ENCODE data around the gene MRPS5.

Gene MRPS5

DNA sequence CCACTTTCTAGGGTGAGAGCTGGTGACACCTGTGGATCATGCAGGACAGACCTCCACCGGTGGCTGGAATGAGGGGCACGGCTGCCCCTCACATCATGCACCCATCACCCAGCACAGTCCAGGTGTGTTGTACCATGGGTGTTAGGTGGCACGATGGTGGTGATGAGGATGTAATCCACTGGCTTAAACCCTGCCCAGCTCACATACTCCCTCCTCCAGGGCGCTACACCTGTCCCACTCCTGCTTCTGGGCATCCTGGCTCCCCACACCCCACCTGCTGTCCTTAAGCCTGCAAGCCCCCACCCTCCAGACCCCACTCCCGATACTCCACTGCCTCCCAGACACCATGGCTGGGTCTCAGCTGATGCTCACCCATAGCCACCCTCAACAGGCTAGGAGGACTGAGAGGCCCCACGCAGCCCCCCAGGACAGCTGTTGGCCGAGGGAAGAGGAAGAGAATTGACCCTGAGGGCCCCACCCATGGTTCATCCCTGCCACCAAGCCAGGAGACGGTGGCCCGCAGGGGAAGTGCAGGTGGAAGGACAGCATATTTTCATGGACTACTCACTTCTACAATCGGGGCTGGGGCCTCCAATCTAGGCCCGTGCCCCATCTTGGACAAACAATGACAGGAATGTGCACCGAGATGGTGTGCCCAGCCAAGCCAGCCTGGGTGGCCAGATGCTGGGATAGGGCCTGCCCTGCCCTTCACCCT lies 61.8 kb downstream of the MRPS5 start:
- DNase-seq (ENCODE audit: low spot score): no peak

- no peak for DNase-seq (ENCODE audit: low spot score)
Measured at GRCh38 chr2:95058989-95059641, 62.5 kb downstream of the MRPS5 start.

- DNase-seq (ENCODE audit: low spot score): no peak
Measured at GRCh38 chr2:95058466-95058988, 63.1 kb downstream of the MRPS5 start.

DNA sequence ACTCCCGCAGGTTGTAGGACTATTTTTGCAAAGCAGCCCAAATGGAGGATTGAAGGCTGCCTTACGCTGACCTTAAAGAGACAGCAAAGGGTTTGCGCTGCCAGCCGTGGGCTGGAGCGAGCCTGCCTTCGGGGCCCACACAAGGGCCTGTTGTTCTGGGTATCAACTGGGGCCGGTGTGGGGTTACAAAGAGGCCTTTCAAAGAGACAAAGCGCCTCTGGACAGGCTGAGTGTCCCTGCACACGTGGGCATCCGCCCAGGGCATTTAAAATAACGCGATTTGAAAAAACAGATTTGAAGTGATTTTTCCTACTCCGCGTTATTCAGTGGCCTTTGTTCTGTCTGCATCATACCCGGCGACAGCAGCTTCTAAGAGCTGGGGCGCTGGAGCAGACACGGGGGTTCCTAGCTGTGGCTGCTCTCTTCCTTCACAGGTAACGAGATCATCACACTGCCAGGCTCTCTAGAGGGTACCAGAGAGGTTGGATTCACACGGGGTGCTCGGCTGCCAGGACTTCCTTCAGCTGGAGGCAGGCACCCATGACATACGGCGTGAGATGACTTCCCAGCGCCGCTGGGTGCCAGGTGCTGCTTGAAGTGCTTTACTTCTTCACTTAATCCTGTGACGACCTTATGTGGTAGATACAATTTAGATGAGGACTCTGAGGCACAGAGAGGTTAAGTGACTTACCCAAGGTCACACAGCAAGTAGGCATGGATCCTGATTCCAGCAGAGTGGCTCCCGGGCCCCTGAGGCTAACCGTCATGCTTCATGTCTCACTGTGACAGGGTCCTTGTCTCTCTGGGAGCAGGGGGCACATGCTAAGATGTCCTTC lies 63.9 kb downstream of the MRPS5 start:
- peak; percentile 95 for DNase-seq (ENCODE audit: low spot score)

DNA sequence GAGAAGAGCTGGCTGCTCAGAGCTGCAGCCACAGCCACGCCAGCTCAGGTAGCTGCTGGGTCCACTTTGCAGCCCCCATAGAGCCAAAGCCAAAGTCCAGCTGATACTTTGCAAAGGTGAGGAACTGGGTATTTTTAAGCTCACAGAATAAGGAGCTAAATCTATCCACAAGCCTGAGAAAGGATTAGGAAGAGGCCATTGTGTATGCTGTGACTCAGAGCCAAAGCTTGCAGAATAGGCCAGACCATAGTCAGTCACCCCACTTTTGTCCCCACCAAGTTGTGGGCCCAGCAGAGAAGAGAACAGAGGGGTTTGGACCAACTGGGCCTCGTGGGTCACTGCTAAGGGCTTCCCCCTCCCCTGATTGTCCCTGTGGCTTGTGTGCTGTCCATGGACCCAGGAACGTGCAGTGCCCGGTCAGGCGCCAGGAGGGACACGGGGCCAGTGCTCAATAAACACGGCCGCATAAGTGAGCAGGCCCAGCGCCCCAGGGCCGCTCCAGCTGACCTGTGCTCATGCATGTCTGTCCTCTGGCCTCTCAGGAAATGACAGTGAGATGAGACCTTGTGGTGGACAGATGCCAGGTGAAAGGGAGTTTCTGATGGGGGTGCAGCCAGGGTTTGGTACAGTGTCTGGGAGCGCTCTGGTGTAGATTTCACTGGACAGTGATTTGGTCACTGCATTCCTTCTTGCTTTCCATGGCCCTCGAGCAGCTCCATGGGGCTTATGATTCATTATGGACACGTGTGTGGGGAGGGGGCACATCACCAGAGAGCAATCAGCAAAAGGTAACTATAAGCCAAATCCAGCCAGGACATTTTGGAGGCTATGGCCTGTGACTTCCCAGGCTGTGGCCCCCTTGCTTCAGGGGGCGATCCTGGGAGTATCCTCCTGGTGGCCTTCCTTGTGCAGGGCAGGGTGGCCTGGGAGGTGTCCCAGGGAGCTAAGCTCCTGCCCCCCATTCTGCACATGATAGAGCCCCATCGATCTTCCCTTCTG lies 64.8 kb downstream of the MRPS5 start:
- DNase-seq (ENCODE audit: low spot score): no peak

DNA sequence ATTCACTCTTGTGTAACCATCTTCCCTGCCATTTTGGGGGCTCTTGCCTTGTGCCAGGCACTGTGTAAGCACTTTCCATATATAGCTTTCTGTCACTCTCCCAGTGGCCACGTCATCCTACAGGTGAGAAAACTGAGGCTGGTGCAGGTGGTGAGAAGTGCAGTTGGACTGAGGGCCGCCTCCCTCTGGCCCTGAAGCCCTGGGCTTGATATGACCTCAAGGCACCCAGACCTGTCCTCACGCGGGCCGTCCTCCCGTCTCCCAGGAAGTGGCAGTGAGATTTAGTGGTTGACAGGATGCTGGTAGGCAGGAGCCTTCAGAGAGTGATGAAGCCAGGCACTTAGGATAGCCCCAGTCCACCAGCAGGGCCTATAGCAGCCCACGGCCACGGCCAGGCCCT lies 65.6 kb downstream of the MRPS5 start:
- no peak for DNase-seq (ENCODE audit: low spot score)

DNA sequence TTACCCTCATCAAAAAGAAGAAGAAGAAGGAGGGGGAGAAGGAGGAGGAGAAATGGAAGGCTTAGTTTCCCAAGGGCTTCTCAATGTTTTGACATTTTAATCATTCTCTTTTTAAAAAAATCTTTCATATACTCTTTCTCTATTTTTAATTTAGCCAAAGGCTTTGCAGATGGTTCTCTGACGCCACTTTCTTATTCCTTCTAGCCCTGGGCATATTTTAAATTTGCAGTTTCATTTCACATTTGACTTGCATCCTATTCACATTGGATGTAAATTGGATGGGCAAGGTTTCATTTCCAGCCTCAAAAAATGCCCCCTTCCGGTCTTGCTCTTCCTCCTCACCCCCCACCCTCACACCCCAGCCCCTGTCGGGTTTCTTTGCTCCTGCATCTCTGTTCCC lies 66.3 kb downstream of the MRPS5 start:
- no peak for DNase-seq (ENCODE audit: low spot score)

DNA sequence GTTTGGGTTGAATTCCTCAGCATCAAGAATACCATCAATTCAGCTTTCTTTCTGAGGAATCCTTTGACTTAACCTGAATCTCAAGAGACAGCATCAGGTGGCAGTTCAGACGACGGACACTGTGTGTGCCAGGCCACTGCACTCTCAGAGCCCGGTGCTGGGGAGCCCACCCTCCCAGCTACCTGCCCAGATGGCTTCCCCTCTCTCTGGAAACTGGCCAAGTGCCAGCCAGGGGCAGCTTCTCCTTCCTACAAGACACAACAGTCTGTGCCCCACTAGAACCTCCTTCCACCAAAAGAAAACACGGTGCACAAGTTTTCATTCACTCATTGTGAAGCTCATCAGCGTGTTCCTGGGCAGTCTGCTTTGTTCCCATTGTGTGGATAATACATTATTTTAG lies 67.6 kb downstream of the MRPS5 start:
- no peak for DNase-seq (ENCODE audit: low spot score)

DNA sequence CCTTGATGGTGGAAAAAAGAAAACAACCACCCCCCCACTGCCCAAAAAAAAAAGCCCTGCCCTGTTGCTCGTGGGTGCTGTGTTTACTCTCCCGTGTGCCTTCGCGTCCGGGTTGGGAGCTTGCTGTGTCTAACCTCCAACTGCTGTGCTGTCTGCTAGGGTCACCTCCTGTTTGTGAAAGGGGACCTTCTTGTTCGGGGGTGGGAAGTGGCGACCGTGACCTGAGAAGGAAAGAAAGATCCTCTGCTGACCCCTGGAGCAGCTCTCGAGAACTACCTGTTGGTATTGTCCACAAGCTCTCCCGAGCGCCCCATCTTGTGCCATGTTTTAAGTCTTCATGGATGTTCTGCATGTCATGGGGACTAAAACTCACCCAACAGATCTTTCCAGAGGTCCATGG lies 68.1 kb downstream of the MRPS5 start:
- DNase-seq (ENCODE audit: low spot score): no peak

DNA sequence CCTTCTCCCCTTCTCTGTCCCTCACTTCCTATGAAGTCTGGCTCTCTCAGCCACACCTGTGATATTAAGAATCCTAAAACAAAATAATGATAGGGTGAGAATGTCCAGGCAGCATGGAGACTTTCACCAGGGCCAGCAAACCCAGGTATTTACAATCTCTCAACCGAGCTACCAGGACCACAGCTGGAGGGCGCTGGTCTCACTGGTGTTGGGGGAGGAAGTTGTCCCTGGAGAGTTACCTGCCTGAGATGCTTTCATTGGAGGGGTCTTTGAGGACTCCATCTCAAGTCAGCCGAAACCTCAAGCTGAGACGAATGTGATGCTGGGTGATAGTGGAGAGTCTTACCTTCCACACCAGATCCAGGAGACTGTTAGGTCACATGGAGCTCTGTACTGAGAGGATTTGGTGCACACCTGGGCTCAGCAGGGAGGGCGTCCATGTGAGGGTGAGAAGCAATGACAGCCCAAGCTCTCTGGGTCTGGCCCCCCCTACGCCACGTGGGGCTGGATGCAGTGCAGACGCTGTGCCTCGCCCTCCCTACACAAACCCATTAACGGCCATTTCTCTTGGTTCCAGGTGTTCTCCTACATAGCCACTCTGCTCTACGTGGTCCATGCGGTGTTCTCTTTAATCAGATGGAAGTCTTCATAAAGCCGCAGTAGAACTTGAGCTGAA lies 68.7 kb downstream of the MRPS5 start:
- DNase-seq (ENCODE audit: low spot score): no peak

GRCh38 chr2:95052307-95052706 lies 69.3 kb downstream of the MRPS5 start:
- no peak for DNase-seq (ENCODE audit: low spot score)

DNA sequence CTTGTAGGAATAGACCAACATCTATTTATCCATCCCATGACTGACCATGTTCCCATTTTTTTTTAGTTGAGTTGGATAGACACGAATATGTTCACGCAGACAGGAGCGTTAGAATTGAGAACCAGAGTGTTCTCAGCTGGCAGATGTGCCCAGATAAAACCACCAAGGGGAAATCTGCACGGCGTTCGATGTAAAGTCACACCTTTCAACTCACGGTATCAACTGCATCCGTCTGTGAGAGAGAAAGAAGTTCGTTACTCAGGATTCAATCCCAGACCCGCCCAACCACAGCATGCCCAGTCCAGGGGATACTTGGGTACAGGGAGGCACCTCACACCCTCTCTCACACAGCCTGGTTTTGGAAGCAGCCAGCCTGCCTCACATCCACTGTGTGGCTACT lies 70.0 kb downstream of the MRPS5 start:
- DNase-seq (ENCODE audit: low spot score): no peak

DNA sequence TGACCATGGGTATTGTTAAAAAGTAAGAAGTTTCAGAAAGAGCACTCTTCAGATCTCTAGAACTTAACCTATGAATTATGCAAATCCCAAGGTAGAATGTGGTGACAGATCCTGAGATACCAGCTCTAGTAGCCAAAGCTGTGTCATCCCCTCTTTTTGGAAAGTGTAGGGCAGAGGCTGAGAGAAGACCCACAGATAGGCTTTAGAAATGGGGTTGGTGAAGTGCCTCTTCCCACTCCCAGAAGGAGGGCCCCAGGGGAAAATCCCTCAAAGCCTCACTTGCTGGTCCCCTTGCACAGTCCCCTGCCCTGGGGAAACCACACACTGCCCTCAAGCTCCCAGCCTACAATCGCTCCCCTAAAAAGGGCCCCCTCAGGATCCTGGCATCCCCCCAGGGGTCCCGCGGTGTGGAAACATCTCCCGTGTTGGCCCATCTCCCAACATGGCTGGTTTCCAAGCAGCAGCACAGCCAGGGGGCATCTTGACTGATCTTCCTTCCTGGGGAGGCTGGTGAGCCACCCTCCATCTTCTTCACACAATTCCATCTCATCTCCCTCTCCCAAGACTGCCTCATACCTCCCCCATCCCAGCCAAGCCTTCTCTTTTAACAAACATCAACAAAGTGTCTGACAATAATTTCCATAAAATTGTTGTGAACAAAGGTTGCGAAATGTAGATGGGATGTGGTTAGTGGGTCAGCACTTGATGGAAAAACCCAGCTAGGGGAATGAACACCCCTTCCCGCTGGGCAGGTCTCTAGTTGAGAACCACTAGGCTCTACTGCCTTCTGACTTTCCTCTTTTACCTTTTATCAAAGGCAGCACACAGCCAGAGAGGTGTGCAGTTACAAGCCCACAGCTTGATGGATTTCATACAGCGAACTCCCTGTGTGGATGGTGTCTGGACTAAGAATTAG lies 71.0 kb downstream of the MRPS5 start:
- DNase-seq (ENCODE audit: low spot score): no peak

- DNase-seq (ENCODE audit: low spot score): no peak
Measured at GRCh38 chr2:95049961-95050360, 71.6 kb downstream of the MRPS5 start.

GRCh38 chr2:95049683-95049955 lies 72.0 kb downstream of the MRPS5 start:
- DNase-seq (ENCODE audit: low spot score): no peak

- no peak for DNase-seq (ENCODE audit: low spot score)
Measured at GRCh38 chr2:95048825-95049682, 72.6 kb downstream of the MRPS5 start.

- no peak for DNase-seq (ENCODE audit: low spot score)
Measured at GRCh38 chr2:95047629-95048510, 73.7 kb downstream of the MRPS5 start.
